HepG2 (cell line): ENCODE results near the gene THRB. TPM values are rescaled to one million over a fixed set of nuclear protein-coding genes. Genes with fewer than 3 reads are reported as not detected.

Source experiments
- ARID3A ChIP-seq: IDR thresholded peaks from 2 replicates; pipeline ENCODE4 v1.6.1; 2012; ENCODE audit warnings: low read depth, low read length, improper control_type of control experiment
- FIP1L1 ChIP-seq: fragments of 200-400 bp; formaldehyde crosslinking; IDR thresholded peaks from 2 replicates; pipeline ENCODE4 v1.6.1; 2018; ENCODE audit warnings: low read depth, mild to moderate bottlenecking, low read length, moderate library complexity, borderline replicate concordance; ENCODE audit not compliant: insufficient read depth
- FOXA1 ChIP-seq, 2 experiments: fragments of 450-650 bp in 1 of 2; sonication (generic) in 1 of 2; formaldehyde crosslinking in 1 of 2; IDR thresholded peaks; 2 replicates each; pipeline versions ENCODE4 v1.4.0 to v1.6.1; 2016 to 2020; ENCODE audit warnings: missing genetic modification reagents in 1 of 2
- GPN1 ChIP-seq: sonication (generic); formaldehyde crosslinking; IDR thresholded peaks from 2 replicates; pipeline ENCODE4 v1.5.1; 2020; ENCODE audit warnings: missing genetic modification reagents, borderline replicate concordance
- KDM6A ChIP-seq: IDR thresholded peaks from 2 replicates; pipeline ENCODE4 v1.6.1; 2016; ENCODE audit warnings: low read depth
- MTA3 ChIP-seq: sonication (generic); formaldehyde crosslinking; IDR thresholded peaks from 2 replicates; pipeline ENCODE4 v1.4.0; 2020; ENCODE audit warnings: missing genetic modification reagents
- MTF2 ChIP-seq: sonication (generic); formaldehyde crosslinking; IDR thresholded peaks from 2 replicates; pipeline ENCODE4 v1.5.0; 2020; ENCODE audit warnings: missing genetic modification reagents, borderline replicate concordance
- RARA ChIP-seq: IDR thresholded peaks from 2 replicates; pipeline ENCODE4 v1.6.1; 2016; ENCODE audit warnings: missing genetic modification reagents, missing compliant biosample characterization
- ZBTB33 ChIP-seq: sonication (generic); formaldehyde crosslinking; IDR thresholded peaks from 2 replicates; pipeline ENCODE4 v1.4.0; 2020; ENCODE audit warnings: missing genetic modification reagents
- ZEB1 ChIP-seq: IDR thresholded peaks from 2 replicates; pipeline ENCODE4 v1.6.1; 2012; ENCODE audit warnings: mild to moderate bottlenecking, low read depth, inconsistent platforms; ENCODE audit not compliant: insufficient replicate concordance
- ZFP36L1 ChIP-seq: sonication (generic); formaldehyde crosslinking; IDR thresholded peaks from 2 replicates; pipeline ENCODE4 v1.8.0; 2022; ENCODE audit warnings: mild to moderate bottlenecking, missing genetic modification reagents, moderate library complexity
- ZMYM2 ChIP-seq: sonication (generic); formaldehyde crosslinking; IDR thresholded peaks from 2 replicates; pipeline ENCODE4 v1.8.0; 2022; ENCODE audit warnings: mild to moderate bottlenecking, missing genetic modification reagents
- ZNF616 ChIP-seq: sonication (generic); formaldehyde crosslinking; IDR thresholded peaks from 2 replicates; pipeline ENCODE4 v1.5.0; 2020; ENCODE audit warnings: low read depth, mild to moderate bottlenecking, missing genetic modification reagents
- polyA plus RNA-seq, 8 experiments: library from polyadenylated mRNA; depleted of rRNA in 3 of 8; stranded (reverse) in 7 of 8; unstranded in 1 of 8; fragments of >200 nt; fragmentation: Illumina TruSeq in 4 of 8; extraction: Trizol in 4 of 8; gene quantifications; 2 replicates each; pipeline versions ENCODE4 v1.2.1 to v1.2.3, GENCODE V29; 2011 to 2016; ENCODE audit warnings: low read depth in 4 of 8, missing spikeins in 1 of 8, mixed read lengths in 1 of 8; ENCODE audit not compliant: insufficient read depth in 1 of 8
- total RNA-seq, 5 experiments: library from RNA; depleted of rRNA; stranded (reverse); fragments of >200 nt; fragmentation: Illumina TruSeq; extraction: Trizol; gene quantifications; 2 replicates each; pipeline ENCODE4 v1.2.3, GENCODE V29; 2016; ENCODE audit warnings: low read depth in 1 of 5
- TF ChIP-seq, protein P1 (sequence below): sonication (generic); formaldehyde crosslinking; IDR thresholded peaks from 2 replicates; pipeline ENCODE4 v1.4.0; 2020; ENCODE audit warnings: missing genetic modification reagents
- TF ChIP-seq, protein P2 (sequence below): sonication (generic); formaldehyde crosslinking; IDR thresholded peaks from 2 replicates; pipeline ENCODE4 v1.4.0; 2020; ENCODE audit warnings: low read depth, missing genetic modification reagents
- TF ChIP-seq, protein P3 (sequence below): sonication (generic); formaldehyde crosslinking; IDR thresholded peaks from 2 replicates; pipeline ENCODE4 v1.5.1; 2020; ENCODE audit warnings: missing genetic modification reagents, mild to moderate bottlenecking, borderline replicate concordance

THRB gene
- total and polyA plus RNA-seq, 2 of the 13 experiments (the other 11 are each of a cell fraction or from before 2014, with no cell fraction given): 4.7 to 22.7 TPM

- TF ChIP-seq, protein P1, sequence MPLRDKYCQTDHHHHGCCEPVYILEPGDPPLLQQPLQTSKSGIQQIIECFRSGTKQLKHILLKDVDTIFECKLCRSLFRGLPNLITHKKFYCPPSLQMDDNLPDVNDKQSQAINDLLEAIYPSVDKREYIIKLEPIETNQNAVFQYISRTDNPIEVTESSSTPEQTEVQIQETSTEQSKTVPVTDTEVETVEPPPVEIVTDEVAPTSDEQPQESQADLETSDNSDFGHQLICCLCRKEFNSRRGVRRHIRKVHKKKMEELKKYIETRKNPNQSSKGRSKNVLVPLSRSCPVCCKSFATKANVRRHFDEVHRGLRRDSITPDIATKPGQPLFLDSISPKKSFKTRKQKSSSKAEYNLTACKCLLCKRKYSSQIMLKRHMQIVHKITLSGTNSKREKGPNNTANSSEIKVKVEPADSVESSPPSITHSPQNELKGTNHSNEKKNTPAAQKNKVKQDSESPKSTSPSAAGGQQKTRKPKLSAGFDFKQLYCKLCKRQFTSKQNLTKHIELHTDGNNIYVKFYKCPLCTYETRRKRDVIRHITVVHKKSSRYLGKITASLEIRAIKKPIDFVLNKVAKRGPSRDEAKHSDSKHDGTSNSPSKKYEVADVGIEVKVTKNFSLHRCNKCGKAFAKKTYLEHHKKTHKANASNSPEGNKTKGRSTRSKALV (CRISPR knock-in tag): no peak; the same call in 1 of the 2 replicates
- TF ChIP-seq ZBTB33 (CRISPR knock-in tag): no peak
- TF ChIP-seq KDM6A (CRISPR knock-in tag): no peak
- no peak for TF ChIP-seq ZFP36L1 (CRISPR knock-in tag)
- TF ChIP-seq ZNF616 (CRISPR knock-in tag): no peak
- no peak for TF ChIP-seq ARID3A
- TF ChIP-seq ZMYM2 (CRISPR knock-in tag): no peak
- no peak for TF ChIP-seq FOXA1 (IDR thresholded peaks at IDR 0.05)
- TF ChIP-seq FOXA1 (CRISPR knock-in tag; IDR thresholded peaks at IDR 0.05): no peak
- TF ChIP-seq ZEB1: no peak
- TF ChIP-seq MTF2 (CRISPR knock-in tag): no peak
- TF ChIP-seq, protein P2, sequence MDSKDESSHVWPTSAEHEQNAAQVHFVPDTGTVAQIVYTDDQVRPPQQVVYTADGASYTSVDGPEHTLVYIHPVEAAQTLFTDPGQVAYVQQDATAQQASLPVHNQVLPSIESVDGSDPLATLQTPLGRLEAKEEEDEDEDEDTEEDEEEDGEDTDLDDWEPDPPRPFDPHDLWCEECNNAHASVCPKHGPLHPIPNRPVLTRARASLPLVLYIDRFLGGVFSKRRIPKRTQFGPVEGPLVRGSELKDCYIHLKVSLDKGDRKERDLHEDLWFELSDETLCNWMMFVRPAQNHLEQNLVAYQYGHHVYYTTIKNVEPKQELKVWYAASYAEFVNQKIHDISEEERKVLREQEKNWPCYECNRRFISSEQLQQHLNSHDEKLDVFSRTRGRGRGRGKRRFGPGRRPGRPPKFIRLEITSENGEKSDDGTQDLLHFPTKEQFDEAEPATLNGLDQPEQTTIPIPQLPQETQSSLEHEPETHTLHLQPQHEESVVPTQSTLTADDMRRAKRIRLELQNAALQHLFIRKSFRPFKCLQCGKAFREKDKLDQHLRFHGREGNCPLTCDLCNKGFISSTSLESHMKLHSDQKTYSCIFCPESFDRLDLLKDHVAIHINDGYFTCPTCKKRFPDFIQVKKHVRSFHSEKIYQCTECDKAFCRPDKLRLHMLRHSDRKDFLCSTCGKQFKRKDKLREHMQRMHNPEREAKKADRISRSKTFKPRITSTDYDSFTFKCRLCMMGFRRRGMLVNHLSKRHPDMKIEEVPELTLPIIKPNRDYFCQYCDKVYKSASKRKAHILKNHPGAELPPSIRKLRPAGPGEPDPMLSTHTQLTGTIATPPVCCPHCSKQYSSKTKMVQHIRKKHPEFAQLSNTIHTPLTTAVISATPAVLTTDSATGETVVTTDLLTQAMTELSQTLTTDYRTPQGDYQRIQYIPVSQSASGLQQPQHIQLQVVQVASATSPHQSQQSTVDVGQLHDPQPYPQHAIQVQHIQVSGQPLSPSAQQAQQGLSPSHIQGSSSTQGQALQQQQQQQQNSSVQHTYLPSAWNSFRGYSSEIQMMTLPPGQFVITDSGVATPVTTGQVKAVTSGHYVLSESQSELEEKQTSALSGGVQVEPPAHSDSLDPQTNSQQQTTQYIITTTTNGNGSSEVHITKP (CRISPR knock-in tag): no peak
- TF ChIP-seq MTA3 (CRISPR knock-in tag): no peak
- TF ChIP-seq GPN1: no peak
- TF ChIP-seq FIP1L1: no peak
- no peak for TF ChIP-seq RARA (CRISPR knock-in tag)
- TF ChIP-seq, protein P3, sequence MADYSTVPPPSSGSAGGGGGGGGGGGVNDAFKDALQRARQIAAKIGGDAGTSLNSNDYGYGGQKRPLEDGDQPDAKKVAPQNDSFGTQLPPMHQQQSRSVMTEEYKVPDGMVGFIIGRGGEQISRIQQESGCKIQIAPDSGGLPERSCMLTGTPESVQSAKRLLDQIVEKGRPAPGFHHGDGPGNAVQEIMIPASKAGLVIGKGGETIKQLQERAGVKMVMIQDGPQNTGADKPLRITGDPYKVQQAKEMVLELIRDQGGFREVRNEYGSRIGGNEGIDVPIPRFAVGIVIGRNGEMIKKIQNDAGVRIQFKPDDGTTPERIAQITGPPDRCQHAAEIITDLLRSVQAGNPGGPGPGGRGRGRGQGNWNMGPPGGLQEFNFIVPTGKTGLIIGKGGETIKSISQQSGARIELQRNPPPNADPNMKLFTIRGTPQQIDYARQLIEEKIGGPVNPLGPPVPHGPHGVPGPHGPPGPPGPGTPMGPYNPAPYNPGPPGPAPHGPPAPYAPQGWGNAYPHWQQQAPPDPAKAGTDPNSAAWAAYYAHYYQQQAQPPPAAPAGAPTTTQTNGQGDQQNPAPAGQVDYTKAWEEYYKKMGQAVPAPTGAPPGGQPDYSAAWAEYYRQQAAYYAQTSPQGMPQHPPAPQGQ (CRISPR knock-in tag): no peak
These were observed at the start of gene THRB (continued) for GRCh38 chr3:24494618-24495325.
